GM19372 (cell line): ENCODE data around the gene CHRM2.
"Not testable (repeated sequence)": the region's sequence is repeated elsewhere in the genome, so short reads cannot be mapped to it uniquely, and the experiment has no call there.

Source experiments
- ATAC-seq: cut with Tn5 transposase; IDR thresholded peaks from one replicate; pipeline ENCODE4 v1.9.1; 2021; ENCODE audit warnings: mild to moderate bottlenecking, low read depth, moderate library complexity; ENCODE audit not compliant: unreplicated experiment

The CHRM2 gene

GRCh38 chr7:136868496-136869000 lies at the start of gene CHRM2:
Gene CHRM2, plus strand, starts transcription at chr7:136868652. Its CDS starts 146,214 bp downstream, at chr7:137014866.
- ATAC-seq, result no peak

- ATAC-seq, result not testable (repeated sequence)
These were observed 37.1 kb upstream of the CHRM2 start for GRCh38 chr7:136831398-136831797.

- no peak for ATAC-seq
These were observed 22.5 kb upstream of the CHRM2 start for GRCh38 chr7:136845899-136846465.

GRCh38 chr7:136847858-136848257 lies 20.6 kb upstream of the CHRM2 start:
- no peak for ATAC-seq

GRCh38 chr7:136853654-136854053 lies 14.8 kb upstream of the CHRM2 start:
- ATAC-seq, result no peak

GRCh38 chr7:136857573-136857972 lies 10.9 kb upstream of the CHRM2 start:
- no peak for ATAC-seq

- ATAC-seq, result no peak
These were observed 8.6 kb upstream of the CHRM2 start for GRCh38 chr7:136859803-136860202.

GRCh38 chr7:136865236-136865635 lies 3.2 kb upstream of the CHRM2 start:
- ATAC-seq, result no peak

- no peak for ATAC-seq
These were observed 2.7 kb upstream of the CHRM2 start for GRCh38 chr7:136865777-136866176.

- ATAC-seq, result no peak
These were observed 829 bp downstream of the CHRM2 start for GRCh38 chr7:136869001-136869961.

GRCh38 chr7:136869991-136870865 lies 1.8 kb downstream of the CHRM2 start:
- no peak for ATAC-seq

- ATAC-seq, result no peak
These were observed 2.5 kb downstream of the CHRM2 start for GRCh38 chr7:136870866-136871487.

GRCh38 chr7:136874393-136875032 lies 6.1 kb downstream of the CHRM2 start:
- ATAC-seq, result no peak

- no peak for ATAC-seq
These were observed 9.1 kb downstream of the CHRM2 start for GRCh38 chr7:136877509-136877908.

- ATAC-seq, result no peak
These were observed 9.5 kb downstream of the CHRM2 start for GRCh38 chr7:136877990-136878389.

GRCh38 chr7:136878878-136879277 lies 10.4 kb downstream of the CHRM2 start:
- no peak for ATAC-seq

- no peak for ATAC-seq
These were observed 14.6 kb downstream of the CHRM2 start for GRCh38 chr7:136883046-136883445.

GRCh38 chr7:136884492-136884891 lies 16.0 kb downstream of the CHRM2 start:
- no peak for ATAC-seq

GRCh38 chr7:136887317-136887716 lies 18.9 kb downstream of the CHRM2 start:
- no peak for ATAC-seq

GRCh38 chr7:136890399-136890798 lies 21.9 kb downstream of the CHRM2 start:
- no peak for ATAC-seq
